AG10803 (cell line): ENCODE measurements around the gene TBC1D16.

Experiments
- DNase-seq: peaks from one replicate; pipeline ENCODE4 v3.0.0; 2010; ENCODE audit warnings: low read depth
- H3K4me3 ChIP-seq: 2 replicates; pipeline ENCODE4 v1.5.1; 2011; ENCODE audit warnings: mild to moderate bottlenecking, low read length, control low read depth
- CTCF ChIP-seq: conservative IDR thresholded peaks from 2 replicates; pipeline ENCODE4 v1.5.1; 2011; ENCODE audit warnings: mild to moderate bottlenecking, low read length, control low read depth, inconsistent platforms

The TBC1D16 gene

DNA sequence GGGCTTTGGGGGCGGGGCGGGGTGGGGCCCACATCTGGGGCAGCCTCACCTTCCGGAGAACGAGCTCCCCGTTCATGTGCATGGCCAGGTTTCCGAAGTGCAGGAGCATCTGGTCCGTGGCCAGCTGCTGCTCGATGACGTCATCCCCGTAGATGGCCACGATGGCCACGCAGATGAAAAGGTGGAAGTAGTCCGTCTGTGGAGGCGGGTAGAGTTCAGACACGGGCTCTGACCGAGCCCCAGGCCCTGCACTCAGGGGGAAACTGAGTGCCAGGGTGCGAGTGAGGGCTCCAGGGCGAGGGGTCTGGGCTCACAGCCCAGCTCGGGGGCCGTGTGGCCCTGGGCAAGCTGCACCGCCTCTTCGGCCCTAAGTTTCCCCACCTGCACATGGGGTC is 93.7 kb downstream of the TBC1D16 start:
- no peak for DNase-seq
- no peak overlapping the region for H3K4me3 ChIP-seq
- no peak for TF ChIP-seq CTCF

GRCh38 chr17:79941088-79942010 is 94.3 kb downstream of the TBC1D16 start:
- H3K4me3 ChIP-seq, result no peak overlapping the region
- TF ChIP-seq CTCF, result no peak
- DNase-seq, result no peak

DNA sequence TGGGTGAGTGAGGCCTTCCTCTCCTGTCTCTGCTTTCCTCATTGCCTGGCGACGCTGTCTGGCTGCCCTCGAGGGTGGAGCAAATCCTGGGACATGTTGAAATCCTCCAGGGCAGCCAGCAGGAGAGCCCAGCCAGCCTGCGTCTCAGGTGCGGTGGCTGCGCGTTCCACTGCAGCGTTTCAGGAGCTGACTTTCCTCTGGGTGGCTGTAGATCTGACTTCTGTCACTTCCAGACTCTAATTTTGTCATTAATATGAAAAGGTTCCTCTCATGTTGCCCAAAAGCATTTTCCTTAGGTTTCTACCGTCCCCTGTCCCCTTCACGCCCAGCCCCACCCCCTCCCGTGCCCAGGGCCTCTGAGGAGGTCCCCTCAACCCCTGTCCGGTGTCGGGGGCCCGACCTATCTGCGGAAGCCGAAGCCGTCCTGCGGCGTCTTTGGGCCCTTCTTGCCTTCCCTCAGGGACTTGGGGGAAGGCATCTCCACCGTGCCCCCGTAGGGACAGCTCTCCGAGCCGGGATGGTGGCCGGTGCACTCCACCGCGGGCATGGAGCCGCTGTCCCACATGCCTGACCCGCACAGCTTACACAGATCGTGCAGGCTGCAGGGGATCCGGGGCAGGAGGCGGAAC is 95.1 kb downstream of the TBC1D16 start:
- no peak overlapping the region for H3K4me3 ChIP-seq
- DNase-seq, result no peak
- no peak for TF ChIP-seq CTCF

- H3K4me3 ChIP-seq, result no peak overlapping the region
- no peak for TF ChIP-seq CTCF
- DNase-seq, result no peak
Measured at GRCh38 chr17:79939755-79940458, 95.8 kb downstream of the TBC1D16 start.

GRCh38 chr17:79939094-79939435 is 96.6 kb downstream of the TBC1D16 start:
- TF ChIP-seq CTCF, result no peak
- DNase-seq, result no peak
- no peak overlapping the region for H3K4me3 ChIP-seq

GRCh38 chr17:79938336-79939093 is 97.2 kb downstream of the TBC1D16 start:
- no peak for DNase-seq
- no peak overlapping the region for H3K4me3 ChIP-seq
- TF ChIP-seq CTCF, result no peak
